Measurements from ENCODE around the gene ANKRD37. TPM values are rescaled to one million over a fixed set of nuclear protein-coding genes. Genes with fewer than 3 reads are reported as not detected.
"Not testable (repeated sequence)": the region's sequence is repeated elsewhere in the genome, so short reads cannot be mapped to it uniquely, and the experiment has no call there.

Gene ANKRD37
- total RNA-seq, 1 donor: 5.0 TPM

GRCh38 chr4:185357733-185358440 lies 38.8 kb upstream of the ANKRD37 start:
- no peak overlapping the region for H3K4me3 ChIP-seq (ENCODE audit: low read depth, low read length)
- no peak for TF ChIP-seq CTCF (IDR thresholded peaks at IDR 0.05; ENCODE audit: insufficient read depth, low read length)
- no peak for DNase-seq (ENCODE audit: low read depth)

GRCh38 chr4:185358514-185358913 lies 38.1 kb upstream of the ANKRD37 start:
- DNase-seq (ENCODE audit: low read depth): peak; percentile 69

GRCh38 chr4:185358959-185359358 lies 37.7 kb upstream of the ANKRD37 start:
- peak; percentile 51 for DNase-seq (ENCODE audit: low read depth)
- no peak overlapping the region for H3K4me3 ChIP-seq (ENCODE audit: low read depth, low read length)
- no peak for TF ChIP-seq CTCF (IDR thresholded peaks at IDR 0.05; ENCODE audit: insufficient read depth, low read length)

More at GRCh38 chr4:185358514-185358913, 38.1 kb upstream of the ANKRD37 start:
- TF ChIP-seq CTCF (IDR thresholded peaks at IDR 0.05; ENCODE audit: insufficient read depth, low read length): no peak
- H3K4me3 ChIP-seq (ENCODE audit: low read depth, low read length): no peak overlapping the region

- H3K4me3 ChIP-seq (ENCODE audit: low read depth, low read length): no peak overlapping the region
- DNase-seq (ENCODE audit: low read depth): peak; percentile 38
- TF ChIP-seq CTCF (IDR thresholded peaks at IDR 0.05; ENCODE audit: insufficient read depth, low read length): no peak
These were observed 36.7 kb upstream of the ANKRD37 start for GRCh38 chr4:185359767-185360446.

GRCh38 chr4:185361872-185362271 lies 34.8 kb upstream of the ANKRD37 start:
- H3K4me3 ChIP-seq (ENCODE audit: low read depth, low read length): no peak overlapping the region
- DNase-seq (ENCODE audit: low read depth): no peak
- TF ChIP-seq CTCF (IDR thresholded peaks at IDR 0.05; ENCODE audit: insufficient read depth, low read length): no peak

- H3K4me3 ChIP-seq (ENCODE audit: low read depth, low read length); DNase-seq (ENCODE audit: low read depth): not testable (repeated sequence)
These were observed 34.1 kb upstream of the ANKRD37 start for GRCh38 chr4:185362570-185362969.

GRCh38 chr4:185363251-185363650 lies 33.4 kb upstream of the ANKRD37 start:
- no peak overlapping the region for H3K4me3 ChIP-seq (ENCODE audit: low read depth, low read length)
- no peak for DNase-seq (ENCODE audit: low read depth)
- no peak for TF ChIP-seq CTCF (IDR thresholded peaks at IDR 0.05; ENCODE audit: insufficient read depth, low read length)
